SW 1271 (cell line): ENCODE results near the gene REC114.
"Not testable (repeated sequence)": the region's sequence is repeated elsewhere in the genome, so short reads cannot be mapped to it uniquely, and the experiment has no call there.

Experiments used
- DNase-seq, 2 experiments: peaks; one replicate each; lab custom pipeline; 2025; lab: John Stamatoyannopoulos, UW

REC114 gene

DNA sequence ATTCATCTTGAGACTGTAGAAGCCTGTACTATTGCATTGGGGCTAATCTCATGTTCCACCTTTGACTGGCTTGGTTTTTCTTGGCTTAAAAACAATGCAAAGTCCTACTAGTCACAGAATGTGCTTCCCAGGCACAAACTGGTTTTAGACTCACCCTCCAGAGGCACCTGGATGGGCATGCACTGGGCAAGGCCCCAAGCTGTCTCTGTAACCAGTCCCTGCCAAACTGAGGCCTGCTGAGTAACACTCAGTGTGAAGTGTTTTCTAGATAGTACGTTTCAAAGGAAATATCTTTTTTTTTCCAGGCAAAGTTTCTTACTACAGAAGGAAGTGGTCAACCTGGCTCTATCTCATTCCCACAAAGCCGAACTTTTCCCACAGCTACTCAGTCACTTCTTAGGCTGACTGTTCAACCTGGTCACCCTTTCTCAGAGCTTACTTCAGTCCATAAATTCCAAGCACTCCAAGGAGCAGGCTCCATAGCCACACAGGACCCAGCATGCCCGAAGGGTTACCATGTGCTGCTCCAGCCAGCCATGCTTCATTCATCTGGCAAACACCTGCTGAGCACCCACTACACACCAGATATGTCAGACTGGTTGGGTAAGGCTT is 132.8 kb downstream of the REC114 start:
- no peak for DNase-seq

- not testable (repeated sequence) for DNase-seq
Observed at GRCh38 chr15:73577593-73577992, 134.6 kb downstream of the REC114 start.

- DNase-seq = no peak
Observed at GRCh38 chr15:73578026-73578425, 135.1 kb downstream of the REC114 start.

- DNase-seq = no peak
Observed at GRCh38 chr15:73582851-73583379, 140.0 kb downstream of the REC114 start.

DNA sequence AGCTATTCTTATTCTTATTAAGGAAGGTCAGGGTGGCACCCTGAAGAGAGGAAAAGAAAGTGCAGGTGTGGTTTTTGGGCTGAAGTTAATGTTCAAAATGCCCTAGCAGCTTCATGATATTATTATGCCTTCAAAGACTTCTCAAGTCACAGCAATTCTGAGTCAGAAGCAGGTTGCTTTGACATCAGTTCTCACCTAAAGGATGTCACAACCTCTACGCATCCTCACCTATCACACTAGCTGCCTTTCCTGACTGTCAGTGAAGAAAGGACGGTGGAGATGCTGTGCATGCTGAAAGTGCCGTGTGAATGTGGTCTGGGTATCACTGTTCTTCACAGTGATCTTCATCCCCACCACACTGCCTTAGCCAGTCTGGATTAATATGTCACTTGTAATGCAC is 140.6 kb downstream of the REC114 start:
- no peak for DNase-seq

DNA sequence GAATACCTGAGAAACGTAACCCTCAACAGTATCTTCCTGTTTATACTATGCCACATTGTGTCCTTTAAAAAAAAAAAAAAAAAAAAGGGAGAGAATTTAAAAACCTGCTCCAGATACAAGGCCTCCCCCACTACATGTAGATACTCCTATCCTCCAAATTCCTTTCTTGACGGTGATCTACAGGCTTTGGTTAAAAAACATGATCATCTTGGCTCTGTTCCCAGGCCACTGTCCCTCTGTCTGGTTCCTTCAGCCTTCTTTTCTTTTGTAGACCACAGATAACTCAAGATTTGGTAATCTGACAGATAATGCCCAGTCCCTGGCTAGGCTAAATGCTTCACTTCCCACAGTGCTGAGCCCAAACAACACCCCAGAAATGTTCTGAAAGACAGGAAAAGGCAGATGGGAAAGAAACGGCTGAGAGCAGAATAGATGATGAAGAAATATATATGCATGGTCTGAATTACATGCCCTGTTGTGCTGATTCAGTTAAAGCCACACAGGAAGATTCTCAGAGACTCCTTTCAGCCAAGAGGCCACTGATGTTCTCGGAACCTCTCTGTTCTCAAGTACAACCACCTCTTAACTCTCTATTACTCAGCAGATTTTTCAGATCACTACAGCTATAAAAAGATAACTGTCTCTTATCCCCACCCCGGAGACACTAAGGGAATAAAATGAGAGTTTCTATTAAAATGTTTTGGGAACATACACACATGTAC is 141.9 kb downstream of the REC114 start:
- no peak for DNase-seq

- no peak for DNase-seq
Observed at GRCh38 chr15:73585871-73586654, 143.1 kb downstream of the REC114 start.

DNA sequence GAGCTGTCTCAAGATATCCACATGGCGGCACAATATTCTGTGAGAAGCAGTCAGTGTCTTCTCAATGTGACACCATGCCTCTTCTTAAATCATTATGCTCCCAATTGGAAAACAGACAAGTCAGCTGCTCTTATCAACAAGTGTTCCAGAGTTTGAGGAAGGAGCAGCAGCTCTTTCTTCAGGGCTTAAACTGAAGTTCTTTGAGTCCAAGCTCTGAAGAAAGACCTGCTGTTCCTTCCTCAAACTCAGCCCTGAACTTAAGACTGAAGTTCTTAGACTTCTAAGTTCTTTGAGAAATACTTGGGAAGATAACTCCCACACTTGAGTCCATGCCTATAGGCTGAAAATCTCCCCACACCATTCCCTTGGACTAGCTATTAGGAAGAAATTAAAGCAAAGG is 146.8 kb downstream of the REC114 start:
- DNase-seq = no peak

GRCh38 chr15:73590263-73590662 is 147.3 kb downstream of the REC114 start:
- no peak for DNase-seq

DNA sequence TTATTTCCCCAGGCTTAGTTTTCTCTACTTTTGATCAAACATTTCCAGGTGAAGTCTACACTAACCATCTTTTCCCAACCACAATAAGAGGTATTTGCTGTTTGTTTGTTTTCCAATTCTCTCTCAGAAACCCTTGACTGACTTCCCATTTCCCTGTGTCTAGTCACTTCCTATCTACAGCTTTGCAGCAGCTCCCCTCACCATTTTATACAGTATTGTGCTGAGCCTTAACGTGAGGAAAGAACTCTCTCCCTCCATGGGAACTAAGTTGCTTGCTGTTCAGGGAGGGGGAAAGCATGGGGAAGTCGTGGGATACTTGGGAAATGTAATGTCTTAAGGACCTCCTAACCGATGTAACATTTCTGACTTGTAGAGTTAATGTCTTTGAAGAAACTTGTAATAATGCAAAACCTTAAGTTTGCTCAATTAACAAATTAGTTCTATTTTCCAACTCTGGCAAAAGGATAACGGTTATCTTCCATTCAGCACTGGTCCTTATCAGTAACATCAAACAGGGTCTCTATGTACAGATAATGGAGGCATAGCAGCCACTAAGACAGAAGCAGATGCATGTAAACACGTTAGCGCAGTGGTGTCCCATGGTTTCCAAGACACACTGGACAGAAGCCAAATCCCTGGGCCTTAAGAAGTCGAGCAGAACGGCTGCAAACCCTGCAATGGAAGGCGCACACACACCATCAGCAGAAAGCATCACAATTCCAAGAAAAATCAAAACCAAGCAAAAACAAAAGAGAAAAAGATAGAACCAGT is 150.5 kb downstream of the REC114 start:
- DNase-seq = no peak

GRCh38 chr15:73594109-73594508 is 151.1 kb downstream of the REC114 start:
- no peak for DNase-seq

GRCh38 chr15:73596174-73596573 is 153.2 kb downstream of the REC114 start:
- DNase-seq = no peak

DNA sequence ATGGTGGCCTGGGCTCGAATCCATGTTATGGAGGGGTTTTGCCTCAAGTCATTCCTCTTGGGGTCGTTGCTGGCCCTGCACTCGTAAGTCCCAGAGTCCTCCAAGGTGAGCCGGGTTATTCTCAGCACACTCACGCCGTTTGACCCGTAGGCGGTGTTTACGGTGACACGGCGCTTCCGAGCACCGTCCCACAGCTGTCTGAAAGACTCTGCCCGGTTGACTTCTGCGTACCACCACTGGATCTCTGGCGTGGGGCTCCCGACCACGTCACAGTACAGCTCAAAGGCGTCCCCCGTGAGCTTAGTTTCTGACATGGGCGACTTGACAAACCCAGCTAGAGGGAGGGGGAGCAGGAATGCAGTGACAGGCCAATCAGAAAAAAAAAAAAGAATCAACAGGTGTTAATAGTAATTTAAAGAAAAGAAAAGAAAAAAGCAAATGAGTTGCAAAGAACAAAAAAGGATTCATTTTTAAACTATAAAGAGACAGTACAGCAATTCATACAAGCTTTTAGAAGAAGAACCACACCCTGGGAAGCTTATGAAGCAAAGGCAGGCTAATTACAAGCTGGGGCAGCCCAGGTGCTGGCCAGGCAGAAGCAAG is 154.2 kb downstream of the REC114 start:
- DNase-seq = no peak

GRCh38 chr15:73598530-73599160 is 155.7 kb downstream of the REC114 start:
- no peak for DNase-seq

DNA sequence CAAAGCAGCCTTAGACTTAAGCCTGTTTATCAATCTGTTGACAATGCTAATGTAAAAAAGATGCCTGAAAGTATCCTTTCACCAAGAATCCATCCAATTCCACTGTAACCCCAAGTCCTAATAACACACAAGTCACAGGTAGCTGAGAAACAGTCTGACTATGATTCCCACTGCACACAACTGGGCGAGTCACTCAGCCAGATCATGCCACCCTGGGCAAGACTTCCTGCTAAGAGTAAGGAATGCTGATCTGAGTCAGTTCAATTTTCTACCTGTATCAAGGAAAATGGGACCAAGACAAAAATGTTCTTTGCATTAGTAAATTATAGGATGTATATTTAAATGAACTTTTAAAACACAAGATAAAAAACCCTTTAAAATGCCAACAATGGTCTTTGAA is 157.0 kb downstream of the REC114 start:
- peak in 1 of 2 experiments; percentile 53 for DNase-seq

GRCh38 chr15:73600413-73601335 is 157.7 kb downstream of the REC114 start:
- DNase-seq = no peak

- DNase-seq = peak in 1 of 2 experiments; percentile 38
Observed at GRCh38 chr15:73601451-73602445, 158.8 kb downstream of the REC114 start.

DNA sequence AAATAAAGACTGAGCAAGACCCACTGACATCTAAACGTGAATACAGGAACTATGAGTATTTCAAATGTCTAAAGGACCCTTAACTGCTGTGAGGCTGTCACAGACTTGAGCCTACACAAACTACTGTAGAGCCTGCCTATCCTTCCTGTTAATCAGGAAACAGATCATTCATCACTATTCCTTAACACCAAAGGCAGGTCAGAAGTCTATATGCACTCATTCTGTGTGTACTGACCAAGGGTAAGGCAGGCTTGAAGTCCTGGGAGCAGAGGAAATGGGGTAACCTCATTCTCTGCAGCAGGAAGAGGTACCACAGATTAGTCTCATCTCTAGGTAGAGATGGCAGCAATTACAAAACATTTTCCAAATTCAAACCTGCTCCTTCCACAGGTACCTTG is 159.5 kb downstream of the REC114 start:
- no peak for DNase-seq

DNA sequence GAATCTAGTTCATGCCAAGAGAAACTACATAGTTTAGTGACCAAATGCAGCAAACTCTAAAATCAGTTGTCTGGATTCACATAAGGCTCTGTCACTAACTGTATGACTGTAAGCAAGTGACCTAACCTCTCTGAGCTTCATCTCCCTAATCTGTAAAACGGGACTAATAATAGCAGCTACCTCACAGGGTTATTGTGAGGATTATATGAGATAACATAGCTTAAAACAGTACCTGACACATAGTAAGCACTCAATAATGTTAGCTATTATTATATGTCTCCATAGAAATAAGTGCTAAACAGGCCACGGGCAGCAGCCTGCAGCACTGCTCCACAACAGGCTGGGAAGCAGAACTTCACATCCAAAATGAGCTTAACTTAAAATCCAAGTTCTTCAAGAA is 160.0 kb downstream of the REC114 start:
- no peak for DNase-seq
